Head of caudate nucleus (tissue), 42 donors: Measurements from ENCODE around the gene MEDAG.

Experiments
- DNase-seq, 42 donors: peaks; one replicate each; pipeline versions ENCODE4 v3.0.0 to v3.0.0-alpha.2; 2020 to 2021; ENCODE audit warnings: mixed read lengths in 7 of 42
- intact Hi-C: fragments of 100-400 bp; cut with DNase I; formaldehyde crosslinking; loops from one replicate; pipeline ENCODE4 v1.15.0; 2022

The MEDAG gene

DNA sequence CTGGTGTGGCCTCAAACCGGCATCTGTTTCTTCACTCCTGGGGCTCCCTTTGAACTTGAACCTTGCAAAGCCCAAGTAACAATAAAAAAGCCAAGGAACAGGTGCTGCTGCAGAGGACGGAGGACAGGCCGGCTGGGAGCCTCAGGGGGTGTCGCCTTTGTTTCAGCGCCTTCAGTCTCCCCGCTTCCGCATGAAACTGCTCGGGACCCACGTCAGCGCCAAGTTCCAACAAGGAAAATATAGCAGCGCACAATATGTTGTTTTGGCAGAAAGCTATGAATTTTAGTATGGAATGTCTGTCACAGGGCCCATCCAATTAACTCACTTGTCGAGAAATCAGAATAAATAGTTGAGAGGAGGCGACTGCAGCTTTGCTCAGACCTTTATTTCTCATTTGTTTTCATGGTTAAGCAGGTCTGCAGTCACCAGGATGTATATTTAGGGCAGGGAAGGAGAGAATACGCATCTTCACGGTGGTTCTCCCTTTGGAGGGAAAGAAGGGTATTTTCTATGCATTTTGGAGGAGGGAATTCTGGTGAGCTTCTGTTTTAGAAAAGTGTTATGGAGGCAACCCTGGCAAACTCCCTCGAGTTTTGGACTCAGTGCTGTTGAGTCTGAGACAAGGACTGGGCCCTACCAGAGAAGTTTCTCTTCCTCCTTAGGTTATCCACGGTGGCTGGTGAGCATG is 34.3 kb upstream of the MEDAG start:
- intact Hi-C loops: no loop called here
- no peak for DNase-seq

DNA sequence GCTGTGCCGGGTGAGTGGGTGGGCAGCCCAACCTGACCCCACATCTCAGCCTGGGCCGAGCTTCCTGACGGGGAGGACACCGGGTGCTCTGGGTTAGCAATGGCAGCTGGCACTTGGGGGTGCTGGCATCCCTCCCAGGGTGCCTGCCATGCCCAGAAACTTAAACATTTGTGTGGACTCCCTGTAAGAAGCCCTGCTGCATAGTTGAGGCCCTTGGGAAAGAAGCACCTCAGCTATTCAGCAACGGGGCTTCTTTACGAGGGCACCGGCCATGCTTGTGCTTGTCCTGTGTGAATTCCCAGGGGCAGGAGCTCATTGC is 33.8 kb upstream of the MEDAG start:
- no peak for DNase-seq
- intact Hi-C loops: no loop called here

DNA sequence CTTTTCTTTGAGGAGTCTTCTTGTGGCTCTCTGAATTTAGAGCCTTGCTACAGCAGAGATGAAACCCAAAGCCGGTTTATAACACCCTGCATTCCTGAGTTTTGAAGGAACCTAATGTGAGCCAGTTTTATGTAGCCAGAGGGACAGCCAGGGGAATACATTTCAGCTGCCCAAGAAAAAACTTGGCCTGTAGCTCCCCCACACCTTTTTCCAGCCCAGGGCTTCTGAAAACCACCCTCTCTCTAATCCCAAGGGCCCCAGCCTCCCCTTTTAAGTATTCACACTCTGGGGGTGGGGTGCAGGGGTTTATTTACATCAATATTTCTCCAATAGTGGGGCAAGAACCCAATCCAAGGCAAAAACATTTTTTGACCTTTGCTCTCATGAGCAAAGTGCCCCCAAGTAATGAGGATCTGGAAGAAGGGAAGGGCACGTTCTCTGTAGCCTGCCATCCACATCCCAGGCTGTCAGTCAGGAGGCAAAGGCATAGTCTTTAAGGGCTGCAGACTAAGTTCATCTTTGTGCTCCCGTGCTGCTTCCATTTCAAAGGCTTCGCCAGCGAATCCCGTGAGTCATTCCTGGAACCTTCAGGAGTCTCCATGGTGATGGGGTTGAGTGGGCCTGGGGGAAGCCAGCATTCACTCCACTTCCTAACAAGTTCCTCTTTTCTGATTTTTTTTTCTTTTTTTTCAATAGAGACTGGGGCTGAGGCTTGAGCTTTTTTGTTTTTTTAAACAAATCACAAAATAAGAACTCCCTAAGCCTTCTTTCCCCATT is 33.2 kb upstream of the MEDAG start:
- peak; percentile 21 to 92 (median 70) for DNase-seq

DNA sequence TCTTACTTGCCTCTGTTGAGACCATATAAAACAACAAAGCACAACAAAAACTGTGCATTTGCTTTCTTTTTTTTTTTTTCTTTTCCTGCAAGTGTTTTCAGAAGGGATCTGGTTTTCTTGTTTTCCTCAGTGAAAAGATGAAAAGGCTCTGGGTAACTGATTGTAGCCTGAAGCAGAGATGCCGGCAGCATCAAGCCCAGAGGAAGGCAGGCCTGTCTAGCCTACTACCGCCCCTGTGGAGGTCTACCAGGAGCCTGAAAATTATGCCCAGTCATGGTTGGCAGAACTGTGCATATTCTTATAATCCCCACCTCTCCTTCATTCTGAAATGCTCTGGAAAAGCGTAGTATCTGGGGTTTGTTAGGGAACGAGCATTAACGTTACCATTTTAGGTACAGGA is 32.6 kb upstream of the MEDAG start:
- intact Hi-C loops: no loop called here

More for the DNA sequence above, 33.2 kb upstream of the MEDAG start:
- intact Hi-C loops: no loop called here

DNA sequence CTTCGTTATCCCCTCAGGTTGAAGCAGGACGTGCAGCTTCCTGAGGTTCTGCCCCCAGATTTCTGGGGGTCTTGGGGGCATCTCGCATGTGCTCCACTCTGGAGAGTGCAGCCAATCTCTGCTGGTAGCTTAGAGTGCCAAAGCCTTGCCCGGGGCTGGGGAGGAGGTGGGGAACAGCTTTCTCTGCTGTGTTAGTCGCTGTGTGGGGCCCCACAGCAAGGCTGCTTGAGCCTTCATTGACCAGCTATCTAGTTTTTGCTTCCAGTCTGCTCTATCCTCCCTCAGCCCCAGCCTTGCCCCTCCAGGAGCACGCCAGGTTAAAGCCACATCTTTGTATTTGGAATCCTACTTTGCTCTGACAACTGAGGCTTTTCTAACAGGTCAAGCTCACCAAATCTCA is 32.0 kb upstream of the MEDAG start:
- intact Hi-C loops: no loop called here
- DNase-seq: no peak

More for the DNA sequence above, 32.6 kb upstream of the MEDAG start:
- no peak for DNase-seq

DNA sequence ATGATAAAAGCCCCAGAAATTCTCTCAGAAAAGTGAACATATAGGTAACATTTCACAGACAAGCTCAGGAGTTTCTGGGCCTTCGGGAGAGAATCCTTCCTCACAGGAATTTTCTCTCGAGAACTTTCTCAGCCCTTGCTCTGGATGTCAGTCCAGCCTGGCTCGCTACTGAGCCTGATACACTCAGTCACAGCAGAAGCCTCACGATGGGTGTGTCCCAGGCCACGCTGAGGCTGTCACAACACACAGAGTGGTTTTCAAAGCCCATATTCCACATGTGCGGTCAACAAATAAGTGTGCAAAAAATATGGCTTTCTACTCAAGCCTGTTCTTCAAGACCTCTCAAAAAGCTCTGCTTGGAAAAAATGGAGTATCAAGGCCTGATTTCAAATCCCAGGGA is 31.5 kb upstream of the MEDAG start:
- intact Hi-C loops: no loop called here
- no peak for DNase-seq

DNA sequence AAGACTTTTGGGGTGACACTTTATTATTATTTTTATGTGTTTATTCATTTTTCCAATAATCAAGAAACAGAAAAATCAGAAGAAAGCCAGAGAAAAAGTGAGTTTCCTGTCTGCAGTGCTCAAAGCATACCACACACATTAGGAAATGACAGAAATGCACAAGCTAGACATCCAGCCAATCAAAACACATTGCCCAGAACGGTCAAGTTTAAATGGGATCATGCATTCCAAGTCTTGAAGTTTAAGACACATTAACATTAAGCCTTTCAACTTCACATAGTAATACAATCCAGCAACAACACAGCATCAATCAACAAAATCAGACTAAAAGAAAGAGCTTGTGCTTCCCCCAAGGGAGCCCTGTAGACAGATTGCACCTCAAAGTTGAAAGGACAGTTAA is 28.7 kb upstream of the MEDAG start:
- no peak for DNase-seq
- intact Hi-C loops: no loop called here

DNA sequence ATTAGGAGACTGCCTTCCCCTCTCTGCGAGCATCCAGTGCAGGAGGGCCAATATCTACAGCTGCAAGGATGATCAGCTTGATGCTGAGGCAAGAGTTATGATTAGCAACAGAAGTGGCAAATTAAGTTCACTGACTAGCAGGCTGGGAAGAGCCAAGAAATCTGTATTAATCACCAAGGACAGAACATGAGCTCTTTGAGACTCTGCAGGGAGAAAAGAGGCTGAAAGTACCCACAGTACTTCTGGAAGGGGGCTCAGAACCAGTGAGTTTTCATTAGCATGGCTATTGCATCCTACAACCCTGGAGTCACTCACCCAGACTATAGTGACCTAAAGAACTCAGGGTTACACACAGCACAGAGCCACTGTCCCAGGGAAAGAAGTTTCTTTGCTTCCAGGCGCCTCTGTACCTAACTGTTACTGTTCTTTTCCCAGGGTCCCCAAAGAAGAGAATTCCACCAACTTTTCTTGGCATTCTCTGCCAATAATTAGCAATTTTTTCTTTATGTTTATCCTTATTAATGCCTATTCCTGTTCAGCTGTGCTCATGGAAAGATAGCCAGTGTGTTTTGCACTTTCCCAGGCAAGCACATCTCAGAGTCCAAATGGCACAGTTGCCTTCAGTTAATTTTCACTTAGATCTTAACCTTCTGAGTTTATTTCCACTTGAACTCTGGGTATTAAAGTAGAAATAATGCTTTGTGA is 25.8 kb upstream of the MEDAG start:
- no peak for DNase-seq
- intact Hi-C loops: no loop called here

DNA sequence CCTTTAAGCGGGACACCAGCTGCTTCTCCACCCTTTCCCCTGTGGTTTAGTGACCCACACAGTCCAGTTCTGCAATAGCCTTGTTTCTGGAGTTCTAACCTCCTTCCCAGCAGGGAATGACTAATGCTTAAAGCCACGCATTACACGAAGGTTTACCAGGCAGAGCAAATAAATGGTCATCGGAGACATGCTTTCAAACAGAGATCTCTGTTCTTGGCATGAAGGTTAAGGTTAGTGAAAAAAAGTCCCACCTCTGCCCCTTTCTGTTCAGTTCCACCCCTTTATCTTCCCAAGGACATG is 25.3 kb upstream of the MEDAG start:
- DNase-seq: no peak

DNA sequence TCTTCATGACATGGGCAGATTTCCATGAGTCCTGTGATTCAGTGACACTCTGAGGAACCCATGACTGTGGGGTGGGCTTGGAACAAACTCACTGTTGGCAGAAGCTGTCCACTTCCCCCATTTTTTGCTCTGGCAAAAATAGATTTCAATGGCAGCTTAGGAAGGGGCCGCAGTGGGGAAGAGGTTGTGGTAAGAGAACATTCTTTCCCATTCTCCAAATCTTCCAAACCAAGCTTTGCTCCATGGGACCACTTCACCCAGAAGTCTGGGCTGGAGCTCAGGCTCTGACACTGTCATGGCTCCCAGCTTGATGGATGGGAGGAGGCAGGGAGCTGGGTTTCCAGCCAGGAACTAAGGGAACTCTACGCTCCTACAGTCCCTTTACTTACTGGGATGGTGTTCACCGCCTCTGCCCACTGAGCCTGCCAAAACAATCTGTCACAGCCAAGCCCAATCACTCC is 24.9 kb upstream of the MEDAG start:
- intact Hi-C loops: no loop called here
- DNase-seq: no peak

More for the DNA sequence above, 25.3 kb upstream of the MEDAG start:
- intact Hi-C loops: no loop called here

DNA sequence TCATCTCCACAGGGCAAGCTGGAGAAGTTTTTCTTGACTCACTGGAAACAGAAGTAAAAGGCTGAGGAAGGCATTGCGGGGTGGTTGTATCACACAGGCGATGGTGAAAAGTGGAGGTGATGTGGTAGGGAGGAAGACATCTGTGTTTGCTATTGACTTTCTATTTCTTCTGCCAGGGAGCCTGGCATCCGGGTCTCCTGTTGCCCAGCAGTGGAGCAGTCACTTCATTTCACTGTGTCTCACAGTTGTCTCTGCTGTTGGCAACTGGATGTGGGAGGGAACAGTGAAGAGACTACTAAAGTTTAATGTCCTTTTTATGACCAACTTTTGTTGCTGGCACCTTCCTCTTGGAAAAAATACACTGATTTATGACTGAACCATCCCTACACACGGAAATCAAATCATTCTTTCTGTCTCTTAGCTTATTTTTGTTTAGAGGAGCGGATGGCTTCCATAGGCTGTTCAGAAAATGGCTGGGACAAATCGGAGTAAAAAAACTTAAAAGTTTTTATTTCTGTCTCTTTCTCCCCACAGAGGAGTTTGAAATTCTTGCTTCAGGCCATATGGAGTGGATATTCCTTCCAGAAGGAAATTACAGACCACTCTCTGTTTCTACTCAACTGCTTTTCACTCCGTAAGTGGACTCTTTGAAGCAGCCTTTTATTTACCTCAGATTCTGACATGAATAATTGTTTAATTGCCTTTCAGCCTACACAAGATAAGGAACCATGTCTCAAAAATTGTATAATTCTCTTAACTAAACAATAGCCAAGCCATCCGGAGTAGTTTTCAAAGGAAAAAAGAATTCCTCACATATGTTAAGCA is 23.8 kb upstream of the MEDAG start:
- DNase-seq: no peak
- intact Hi-C loops: no loop called here

DNA sequence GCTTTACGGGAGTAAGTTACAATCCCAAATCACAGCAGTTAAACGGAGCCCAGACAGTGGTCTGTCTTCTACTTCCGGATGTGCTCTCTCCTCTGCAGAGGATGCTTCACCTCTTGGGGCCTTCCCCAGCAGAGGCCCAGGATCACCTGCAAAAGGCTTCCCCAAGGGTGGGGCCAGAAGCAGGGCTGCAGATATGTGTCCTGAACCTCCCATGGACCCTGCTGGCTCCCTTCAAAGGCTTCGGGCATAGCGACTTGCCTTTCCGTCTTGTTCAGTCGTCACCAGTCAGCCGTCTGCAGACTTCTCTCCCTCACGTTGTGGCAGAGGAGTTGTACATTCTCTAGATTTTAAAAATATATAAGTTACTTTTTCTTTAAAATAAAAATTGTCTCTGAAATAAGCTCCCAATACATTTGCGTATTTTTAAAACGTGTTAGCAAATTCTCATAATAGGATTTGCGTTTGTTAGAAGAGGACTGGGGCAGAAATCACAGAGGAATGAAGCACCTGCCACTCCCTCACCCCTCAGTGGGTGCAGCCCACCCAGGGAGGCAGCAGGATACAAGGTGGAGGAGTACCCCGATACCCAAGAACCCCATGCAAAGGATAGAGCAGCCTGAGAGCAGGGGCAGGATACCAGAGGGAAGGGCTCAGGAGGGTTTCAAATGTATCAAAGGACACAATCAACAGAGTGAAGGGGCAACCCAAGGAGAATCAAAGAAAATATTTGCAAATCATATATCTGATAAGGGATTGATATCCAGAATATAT is 22.9 kb upstream of the MEDAG start:
- intact Hi-C loops: no loop called here
- DNase-seq: peak in 1 of 42 donors; percentile 7

DNA sequence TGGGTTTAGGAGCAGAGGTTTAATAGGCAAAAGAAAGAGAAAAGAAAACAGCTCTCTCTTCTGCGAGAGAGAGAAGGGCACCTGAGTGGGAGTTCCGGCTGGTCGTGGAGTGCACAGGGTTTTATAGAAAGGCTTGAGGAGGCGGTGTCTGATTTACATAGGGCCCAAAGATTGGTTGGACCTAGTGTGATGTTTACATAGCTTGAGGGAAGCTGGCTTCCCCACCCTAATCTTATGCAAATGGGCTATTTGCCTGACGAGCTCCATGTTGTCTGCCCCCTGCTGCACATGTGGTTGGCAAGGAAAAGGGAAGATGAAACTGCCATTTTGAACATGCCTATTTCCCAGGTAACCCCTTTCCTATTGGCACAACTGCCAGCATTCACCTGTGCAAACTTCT is 21.5 kb upstream of the MEDAG start:
- DNase-seq: no peak
- intact Hi-C loops: no loop called here

DNA sequence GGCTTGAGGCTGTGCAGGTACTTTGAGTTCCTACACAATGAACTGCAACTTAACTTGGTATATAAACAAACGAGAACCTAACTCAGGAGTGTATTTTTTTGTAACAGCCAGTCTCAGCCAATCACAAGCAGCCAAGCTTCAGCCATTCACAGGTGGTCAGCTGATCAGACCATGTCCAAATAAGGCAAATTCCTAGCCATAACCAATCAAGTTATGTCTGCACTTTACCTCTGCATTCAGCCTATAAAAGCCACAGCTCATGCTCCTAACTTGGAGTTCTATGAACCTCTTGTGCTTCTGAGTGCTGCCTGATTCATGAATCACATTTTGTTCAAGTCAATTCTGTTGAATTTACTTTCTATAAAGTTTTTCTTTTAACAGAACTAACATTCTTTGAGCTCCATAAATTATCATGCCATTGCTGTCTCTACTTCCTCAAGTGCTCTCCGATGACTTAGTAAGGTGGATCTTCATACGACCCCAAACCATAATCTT is 16.8 kb upstream of the MEDAG start:
- intact Hi-C loops: no loop called here
- no peak for DNase-seq

DNA sequence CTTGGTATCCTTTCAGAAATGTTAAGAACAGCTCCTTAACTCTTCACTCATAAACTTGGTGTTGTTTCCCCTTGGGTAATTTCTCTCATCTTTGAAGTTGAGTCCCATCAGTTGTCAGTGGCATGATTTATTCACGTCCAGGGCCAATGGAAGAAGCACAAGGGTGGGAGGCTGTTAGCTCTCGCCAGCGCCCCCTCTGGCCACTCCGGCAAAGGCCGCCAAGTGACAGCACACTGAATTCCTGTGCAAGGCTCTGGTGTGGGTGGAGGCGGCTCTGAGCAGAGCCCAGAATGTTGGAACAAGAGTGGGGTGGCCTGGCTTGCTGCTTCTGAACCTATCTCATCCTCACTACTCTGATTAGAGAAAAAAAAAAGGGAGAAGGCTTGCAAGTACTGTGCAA is 13.1 kb upstream of the MEDAG start:
- DNase-seq: no peak
- intact Hi-C loops: no loop called here

DNA sequence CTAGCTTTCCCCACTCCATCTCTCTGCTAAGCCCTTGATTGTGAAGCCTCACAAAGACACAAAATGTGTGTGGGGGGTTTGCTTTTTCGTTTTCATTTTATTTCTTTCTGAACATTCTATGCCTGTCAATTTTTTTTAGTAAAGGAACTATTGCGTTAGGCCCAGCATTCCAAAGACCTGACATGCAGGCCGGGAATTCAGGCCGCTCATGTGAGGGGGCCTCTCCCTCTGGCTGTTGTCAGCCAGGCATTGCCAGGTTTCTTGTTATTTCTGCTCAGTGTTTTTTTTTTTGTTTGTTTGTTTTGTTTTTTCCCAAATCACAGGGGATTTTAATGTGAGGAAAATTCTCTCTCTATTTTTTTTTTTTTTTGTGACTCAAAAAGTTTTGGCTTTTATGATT is 10.3 kb upstream of the MEDAG start:
- DNase-seq: no peak
- intact Hi-C loops: no loop called here

DNA sequence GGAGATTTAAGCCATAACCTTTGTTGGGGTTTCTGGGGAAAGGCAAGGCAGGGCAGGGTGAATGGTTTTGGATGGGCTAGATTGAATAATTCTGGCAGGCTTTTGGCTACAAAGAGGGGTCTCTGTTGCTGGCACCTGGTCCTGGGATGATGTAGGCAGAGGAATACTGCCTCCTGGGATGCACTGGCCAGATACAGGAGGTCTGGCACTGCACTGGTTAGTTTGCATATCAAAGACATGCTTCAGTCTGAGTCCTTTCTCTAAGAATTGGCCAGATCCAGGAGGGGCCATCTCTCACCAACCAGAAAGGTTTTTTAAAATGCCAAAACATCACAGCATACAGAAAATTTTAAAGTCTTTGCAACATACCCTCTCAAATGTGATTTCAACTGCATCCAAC is 8.0 kb upstream of the MEDAG start:
- no peak for DNase-seq
- intact Hi-C loops: no loop called here

DNA sequence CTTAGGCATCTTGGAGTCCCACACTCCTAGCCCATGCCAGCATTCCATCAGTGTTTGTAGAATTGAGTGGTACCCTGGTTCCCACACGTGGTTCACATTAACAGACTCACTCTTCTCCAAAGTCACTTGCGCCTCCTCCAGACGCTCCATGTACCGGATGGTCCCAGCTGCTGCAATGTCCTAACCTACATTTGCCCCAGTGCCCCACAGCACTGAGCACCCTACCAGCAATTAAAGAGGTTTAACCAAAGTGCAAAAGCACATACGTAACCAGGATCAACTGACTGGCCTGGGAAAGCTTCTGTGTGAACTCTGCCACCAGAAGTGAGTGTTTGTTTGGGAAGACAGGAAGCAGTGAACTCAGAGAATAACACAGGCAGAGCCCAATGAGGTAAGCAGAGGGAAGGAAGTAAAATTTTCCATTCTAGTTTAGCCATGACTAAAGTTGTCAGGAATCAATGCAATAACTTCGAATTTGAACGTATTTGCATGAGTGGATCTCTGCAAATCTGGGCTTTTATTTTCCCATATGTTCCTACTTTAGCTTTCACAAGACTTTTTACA is 7.3 kb upstream of the MEDAG start:
- no peak for DNase-seq
- intact Hi-C loops: no loop called here

DNA sequence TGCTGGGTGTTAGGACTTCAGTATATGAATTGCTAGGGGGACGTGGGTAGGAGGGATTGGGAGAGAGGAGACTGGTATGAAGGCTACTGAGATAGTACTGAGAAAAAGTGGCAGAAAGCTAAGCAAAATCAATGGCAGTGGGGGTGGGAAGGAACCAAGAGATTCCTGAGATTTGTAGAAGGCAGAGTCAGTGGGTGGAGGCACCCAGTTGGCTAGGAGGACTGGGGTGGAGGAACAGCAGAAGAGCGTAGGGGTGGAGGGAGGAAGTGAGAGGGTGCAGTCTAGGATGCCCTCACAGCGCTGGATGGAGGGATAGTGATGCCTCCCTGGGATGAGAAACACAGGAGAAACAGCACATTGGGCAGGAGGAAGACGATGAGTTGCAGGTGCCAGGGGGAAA is 5.6 kb upstream of the MEDAG start:
- no peak for DNase-seq
- intact Hi-C loops: no loop called here
